Astrocyte of the cerebellum (primary cell): ENCODE measurements around the gene SEMA4D.

ENCODE experiments used
- DNase-seq: peaks from one replicate; pipeline ENCODE4 v3.0.0-alpha.2; 2011; ENCODE audit warnings: low read depth
- H3K4me3 ChIP-seq: 2 replicates; pipeline ENCODE4 v1.5.1; 2011; ENCODE audit warnings: mild to moderate bottlenecking, low read depth, low read length, moderate library complexity
- in situ Hi-C: cut with HindIII; loops from 2 replicates; pipeline ENCODE4 v1.10.0; 2017; ENCODE audit warnings: low sequenced_read_pairs
- TF ChIP-seq, protein P1 (sequence below): IDR thresholded peaks from 2 replicates; pipeline ENCODE4 v1.5.1; 2012; ENCODE audit warnings: low read length, low read depth, moderate library complexity, mild to moderate bottlenecking; ENCODE audit errors: missing control alignments

SEMA4D gene

DNA sequence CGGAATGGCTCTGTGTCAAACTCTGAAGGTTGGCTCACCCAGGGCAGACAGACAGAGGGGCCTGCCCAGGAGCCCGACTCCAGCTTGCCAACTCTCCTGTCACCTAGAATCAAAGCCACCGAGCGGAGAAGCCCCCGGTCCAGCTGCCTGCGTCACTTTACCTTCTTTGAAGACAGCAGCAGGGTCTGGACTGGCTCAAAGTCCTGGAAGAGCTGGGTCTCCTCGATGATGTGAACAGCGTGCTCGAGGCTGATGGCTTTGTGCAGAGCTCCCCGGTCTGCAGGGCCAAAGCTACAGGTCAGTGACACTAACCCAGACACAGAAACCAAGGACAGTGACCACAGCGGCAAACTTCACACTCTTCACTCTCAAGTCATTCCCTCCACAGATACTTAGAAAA, 111.7 kb downstream of the SEMA4D start:
- in situ Hi-C loops, result no loop called here
- no peak for DNase-seq
- TF ChIP-seq, protein P1, sequence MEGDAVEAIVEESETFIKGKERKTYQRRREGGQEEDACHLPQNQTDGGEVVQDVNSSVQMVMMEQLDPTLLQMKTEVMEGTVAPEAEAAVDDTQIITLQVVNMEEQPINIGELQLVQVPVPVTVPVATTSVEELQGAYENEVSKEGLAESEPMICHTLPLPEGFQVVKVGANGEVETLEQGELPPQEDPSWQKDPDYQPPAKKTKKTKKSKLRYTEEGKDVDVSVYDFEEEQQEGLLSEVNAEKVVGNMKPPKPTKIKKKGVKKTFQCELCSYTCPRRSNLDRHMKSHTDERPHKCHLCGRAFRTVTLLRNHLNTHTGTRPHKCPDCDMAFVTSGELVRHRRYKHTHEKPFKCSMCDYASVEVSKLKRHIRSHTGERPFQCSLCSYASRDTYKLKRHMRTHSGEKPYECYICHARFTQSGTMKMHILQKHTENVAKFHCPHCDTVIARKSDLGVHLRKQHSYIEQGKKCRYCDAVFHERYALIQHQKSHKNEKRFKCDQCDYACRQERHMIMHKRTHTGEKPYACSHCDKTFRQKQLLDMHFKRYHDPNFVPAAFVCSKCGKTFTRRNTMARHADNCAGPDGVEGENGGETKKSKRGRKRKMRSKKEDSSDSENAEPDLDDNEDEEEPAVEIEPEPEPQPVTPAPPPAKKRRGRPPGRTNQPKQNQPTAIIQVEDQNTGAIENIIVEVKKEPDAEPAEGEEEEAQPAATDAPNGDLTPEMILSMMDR, result no peak
- H3K4me3 ChIP-seq, result no peak overlapping the region

DNA sequence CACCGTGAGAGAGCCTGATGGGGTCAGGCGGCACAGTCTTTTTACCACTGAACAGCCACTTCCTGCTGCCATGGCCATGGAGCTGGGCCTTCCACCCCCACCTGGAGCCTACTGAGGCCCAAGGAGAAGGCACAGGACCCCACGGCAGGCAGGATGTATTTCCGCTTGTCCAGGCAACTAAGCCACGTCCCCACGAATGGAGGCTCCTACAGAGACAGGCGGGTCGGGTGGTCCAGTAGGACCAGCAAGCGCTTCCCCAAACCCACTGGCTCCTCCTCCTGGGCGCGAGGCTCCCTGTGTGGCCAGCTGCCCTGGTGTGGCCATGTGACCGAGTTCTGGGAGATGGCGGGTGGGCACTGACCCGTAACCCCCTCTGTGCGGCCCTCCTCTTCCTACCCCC, 113.1 kb downstream of the SEMA4D start:
- in situ Hi-C loops, result no loop called here

DNA sequence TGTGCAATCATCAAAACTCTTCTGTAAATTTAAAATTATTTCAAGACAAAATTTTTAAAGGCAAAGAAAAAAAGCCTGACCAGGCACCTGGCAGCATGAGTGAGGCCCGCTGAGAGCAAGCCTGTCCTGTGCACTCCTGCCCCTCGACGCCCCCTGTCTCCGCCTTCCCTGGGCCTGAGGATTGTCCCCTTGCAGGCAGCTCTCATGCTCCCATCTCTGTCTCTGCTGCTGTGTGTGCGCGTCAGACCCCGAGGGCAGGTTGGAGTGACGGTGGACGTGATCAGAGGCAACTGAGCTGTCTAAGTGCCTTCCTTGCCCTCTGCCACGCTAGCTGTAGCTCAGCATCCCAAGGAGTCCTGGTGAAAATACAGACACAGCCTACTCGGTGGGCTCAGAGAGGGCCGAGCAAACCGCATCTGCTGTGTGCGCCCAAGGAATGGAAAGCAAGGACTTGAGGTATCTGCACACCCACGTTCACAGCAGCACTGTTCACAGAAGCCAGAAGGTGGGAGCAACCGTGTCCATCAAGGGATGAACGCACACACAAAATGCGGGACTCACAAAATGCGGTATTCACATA, 114.1 kb downstream of the SEMA4D start:
- H3K4me3 ChIP-seq, result no peak overlapping the region
- TF ChIP-seq, protein P1, result no peak
- no peak for DNase-seq
- in situ Hi-C loops, result no loop called here

More for the DNA sequence above, 113.1 kb downstream of the SEMA4D start:
- no peak for DNase-seq
- TF ChIP-seq, protein P1, result no peak
- no peak overlapping the region for H3K4me3 ChIP-seq

DNA sequence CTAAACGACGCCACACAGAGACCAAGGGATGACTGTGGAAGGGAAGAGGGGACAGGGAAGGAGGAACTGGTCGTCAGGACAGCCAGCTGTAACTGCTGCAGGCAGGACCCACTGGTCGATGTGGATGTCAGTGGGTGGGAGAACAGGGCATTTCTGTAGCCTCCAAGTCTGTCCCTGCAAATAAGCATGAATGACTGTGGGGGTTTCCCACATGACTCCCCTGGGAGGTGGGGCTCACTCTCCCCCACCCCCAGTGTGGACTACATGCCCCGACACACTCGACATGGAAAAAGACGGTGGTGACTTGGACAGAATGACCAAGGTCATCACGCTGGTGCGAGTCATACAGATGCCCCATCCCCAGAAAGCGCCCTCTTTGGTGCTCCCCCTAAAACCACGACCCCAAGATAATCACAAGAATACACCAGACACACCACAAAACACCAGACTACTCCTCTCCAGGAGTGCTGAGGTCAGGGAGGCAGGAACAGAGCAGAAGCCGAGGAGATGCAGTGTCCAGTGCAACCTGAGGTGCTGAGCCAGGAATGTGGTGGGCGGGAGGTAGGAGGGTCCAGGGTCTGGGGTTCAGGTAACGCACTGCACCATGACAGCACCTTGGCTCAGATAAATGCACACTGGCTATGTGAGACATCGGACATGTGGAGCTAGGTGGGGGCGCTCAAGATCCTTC, 114.7 kb downstream of the SEMA4D start:
- in situ Hi-C loops, result no loop called here
- TF ChIP-seq, protein P1, result no peak
- no peak overlapping the region for H3K4me3 ChIP-seq
- DNase-seq, result no peak

DNA sequence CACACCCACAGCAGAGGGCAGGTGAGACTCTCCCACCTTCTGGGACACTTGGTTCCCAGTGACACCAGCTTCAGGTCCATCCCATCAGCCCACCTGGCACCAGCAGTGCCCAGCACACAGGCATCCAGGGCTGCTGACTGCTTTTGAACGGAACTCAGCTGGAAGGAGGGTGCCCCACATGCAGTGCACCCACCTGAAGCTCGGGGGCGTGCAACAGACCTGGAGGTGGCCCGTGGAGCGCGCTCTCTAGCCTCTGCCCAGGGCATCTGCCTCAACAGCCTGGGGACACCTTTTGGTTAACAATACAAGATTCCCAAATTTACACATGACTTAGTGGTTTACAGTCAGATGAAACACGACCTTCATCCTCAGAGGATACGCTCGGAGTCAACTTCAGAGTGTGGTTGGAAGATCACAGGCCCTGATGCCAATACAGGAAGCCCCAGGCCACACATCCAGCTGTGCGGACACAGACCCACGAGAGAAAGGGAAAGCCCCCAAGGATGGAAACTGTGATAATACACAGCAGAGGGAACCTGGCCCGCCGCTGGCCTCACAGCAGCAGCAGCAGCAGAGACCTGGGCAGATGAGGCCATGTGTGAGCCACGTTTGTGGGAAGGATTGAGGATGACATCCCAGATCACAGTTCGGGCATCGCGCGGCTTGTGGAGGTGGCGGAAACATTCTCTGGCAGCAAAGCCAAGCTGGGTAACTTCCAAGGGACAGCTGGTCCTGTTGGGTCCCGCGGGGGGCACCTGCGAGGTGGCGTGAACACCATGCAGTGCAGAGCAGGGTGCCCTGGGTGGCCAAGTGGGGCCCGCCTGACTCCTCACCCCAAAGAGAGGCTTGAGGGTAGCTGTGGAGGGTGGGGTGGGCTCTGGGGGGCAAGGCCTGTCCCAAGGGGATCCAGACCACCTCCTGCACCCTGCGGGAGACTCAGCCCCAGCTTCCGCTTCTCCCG, 115.6 kb downstream of the SEMA4D start:
- in situ Hi-C loops, result no loop called here
- no peak for DNase-seq
- H3K4me3 ChIP-seq, result no peak overlapping the region
- TF ChIP-seq, protein P1, result no peak

DNA sequence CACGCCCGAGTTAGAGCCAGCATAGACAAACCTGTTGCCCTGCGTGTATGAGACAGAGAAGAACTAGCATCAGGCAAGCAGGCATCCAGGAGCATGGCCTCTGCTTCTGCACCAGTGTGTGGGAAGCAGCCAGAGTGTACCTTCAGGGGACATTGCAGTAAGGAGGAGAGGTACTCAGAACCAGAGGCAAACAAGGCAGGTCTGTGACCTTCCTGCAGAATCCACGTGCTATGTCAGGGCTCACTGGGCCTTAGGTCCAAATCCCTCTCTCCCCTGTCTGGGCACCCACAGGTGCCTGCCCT, 116.7 kb downstream of the SEMA4D start:
- in situ Hi-C loops, result no loop called here
- TF ChIP-seq, protein P1, result no peak
- no peak for DNase-seq
- no peak overlapping the region for H3K4me3 ChIP-seq
